ENCODE results near the gene NBAS. TPM values are rescaled to one million over a fixed set of nuclear protein-coding genes. Genes with fewer than 3 reads are reported as not detected.
"Not testable (repeated sequence)": the region's sequence is repeated elsewhere in the genome, so short reads cannot be mapped to it uniquely, and the experiment has no call there.

The NBAS gene
- total and polyA plus RNA-seq, 9 donors = 25.8 to 48.9 (median 43.4) TPM

GRCh38 chr2:15412779-15413178 is 148.4 kb downstream of the NBAS start:
- TF ChIP-seq POLR2A (IDR thresholded peaks at IDR 0.05) (no peak), CTCF (IDR thresholded peaks at IDR 0.05) (no peak), EP300 (IDR thresholded peaks at IDR 0.05) (no peak)
- Histone ChIP-seq H3K4me3 (no peak overlapping the region), H3K36me3 (no peaks in the 10 kb centered on the region), H3K4me1 (ENCODE audit: insufficient read depth) (no peaks in the 10 kb centered on the region), H3K27ac (no peak overlapping the region), H3K9me3 (no peaks in the 10 kb centered on the region), H3K27me3 (no peaks in the 10 kb centered on the region)
- DNase-seq = no peak
- intact Hi-C loops (cut with DNase I) = no loop called here
- 89 to 94% (median 92%) methylated on average over 6 of the region's 6 CpGs for WGBS, 3 donors

DNA sequence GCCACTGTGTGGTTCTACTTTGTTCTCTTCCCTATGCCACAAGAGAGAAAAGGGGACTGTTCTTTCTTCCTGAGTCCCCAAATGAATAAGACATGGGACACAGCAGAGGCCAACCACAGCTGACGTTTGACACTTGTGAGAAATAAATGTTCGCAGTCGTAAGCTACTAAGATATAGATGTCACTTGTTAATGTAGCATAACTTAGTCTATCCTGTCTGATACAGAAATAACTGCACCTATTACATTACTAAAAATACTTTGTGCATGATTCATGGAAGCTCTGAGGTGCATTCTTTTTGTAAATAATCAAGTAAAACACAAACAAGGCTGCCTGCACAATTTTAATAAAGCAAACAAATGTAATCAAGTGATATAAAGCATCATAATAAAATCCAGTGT is 148.8 kb downstream of the NBAS start:
- no peaks in the 10 kb centered on the region for H3K4me1 ChIP-seq (ENCODE audit: insufficient read depth)
- H3K27me3 ChIP-seq = no peaks in the 10 kb centered on the region
- intact Hi-C loops (cut with DNase I) = no loop called here
- TF ChIP-seq POLR2A (IDR thresholded peaks at IDR 0.05) = no peak
- TF ChIP-seq EP300 (IDR thresholded peaks at IDR 0.05) = no peak
- no peak for TF ChIP-seq CTCF (IDR thresholded peaks at IDR 0.05)
- no peaks in the 10 kb centered on the region for H3K36me3 ChIP-seq
- 95 to 98% (median 96%) methylated on average over 3 of the region's 3 CpGs for WGBS, 3 donors
- no peak overlapping the region for H3K27ac ChIP-seq
- DNase-seq = no peak
- H3K4me3 ChIP-seq = no peak overlapping the region
- H3K9me3 ChIP-seq = no peaks in the 10 kb centered on the region

DNA sequence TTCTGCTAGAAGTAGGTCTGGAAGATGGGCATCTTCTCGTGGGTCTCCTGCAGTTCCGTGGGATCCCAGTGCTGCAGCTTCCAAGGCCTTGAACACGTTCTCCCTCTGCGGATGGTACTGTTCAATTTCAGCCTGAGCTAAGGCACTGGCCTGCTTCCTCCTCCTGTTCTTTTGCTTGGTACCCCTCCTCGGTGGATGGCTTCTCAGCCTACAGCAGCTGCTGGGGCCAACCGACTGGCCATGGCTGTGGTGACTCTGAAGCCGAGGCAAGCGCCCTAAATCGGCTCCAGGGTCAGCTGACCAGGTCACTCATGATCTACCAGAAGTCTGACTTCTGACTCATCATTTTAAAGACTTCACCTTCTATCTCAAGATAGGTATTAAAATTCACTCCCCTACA is 150.2 kb downstream of the NBAS start:
- Histone ChIP-seq H3K27me3 (no peaks in the 10 kb centered on the region), H3K9me3 (no peaks in the 10 kb centered on the region), H3K36me3 (no peaks in the 10 kb centered on the region), H3K4me1 (ENCODE audit: insufficient read depth) (no peaks in the 10 kb centered on the region), H3K4me3 (no peak overlapping the region), H3K27ac (no peak overlapping the region)
- DNase-seq = no peak
- 98% methylated on average over 9 of the region's 9 CpGs for whole genome bisulfite sequencing, 3 donors
- intact Hi-C loops (cut with DNase I) = no loop called here
- TF ChIP-seq POLR2A (IDR thresholded peaks at IDR 0.05) (no peak), CTCF (IDR thresholded peaks at IDR 0.05) (no peak), EP300 (IDR thresholded peaks at IDR 0.05) (no peak)

GRCh38 chr2:15408759-15409158 is 152.4 kb downstream of the NBAS start:
- no peak overlapping the region for H3K27ac ChIP-seq
- H3K4me1 ChIP-seq (ENCODE audit: insufficient read depth) = no peaks in the 10 kb centered on the region
- no peak overlapping the region for H3K4me3 ChIP-seq
- intact Hi-C loops (cut with DNase I) = no loop called here
- TF ChIP-seq EP300 (IDR thresholded peaks at IDR 0.05) (no peak), CTCF (IDR thresholded peaks at IDR 0.05) (no peak), POLR2A (IDR thresholded peaks at IDR 0.05) (no peak)
- H3K36me3 ChIP-seq = no peaks in the 10 kb centered on the region
- WGBS, 3 donors = 99% methylated on average over 3 of the region's 3 CpGs
- no peaks in the 10 kb centered on the region for H3K27me3 ChIP-seq
- no peaks in the 10 kb centered on the region for H3K9me3 ChIP-seq
- no peak for DNase-seq

DNA sequence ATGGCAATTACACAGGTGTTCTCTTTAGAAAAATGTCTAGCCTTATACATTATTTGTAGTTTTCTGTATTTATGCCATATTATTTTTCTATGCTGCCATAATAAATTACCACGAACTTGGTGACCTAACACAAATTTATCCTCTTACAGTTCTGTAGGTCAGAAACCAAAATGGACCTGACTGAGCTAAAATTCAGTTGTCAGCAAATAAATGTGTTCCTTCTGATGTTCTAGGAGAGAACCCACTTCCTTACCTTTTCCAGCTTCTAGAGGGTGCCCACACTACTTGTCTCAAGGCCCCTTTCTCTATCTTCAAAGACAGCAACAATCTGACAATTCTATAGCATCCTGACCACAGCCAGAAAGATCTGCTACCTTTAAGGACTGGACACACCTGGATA is 153.5 kb downstream of the NBAS start:
- TF ChIP-seq POLR2A (IDR thresholded peaks at IDR 0.05) (no peak), EP300 (IDR thresholded peaks at IDR 0.05) (no peak), CTCF (IDR thresholded peaks at IDR 0.05) (no peak)
- no peaks in the 10 kb centered on the region for H3K4me1 ChIP-seq (ENCODE audit: insufficient read depth)
- H3K9me3 ChIP-seq = no peaks in the 10 kb centered on the region
- no peak overlapping the region for H3K4me3 ChIP-seq
- no peak for DNase-seq
- H3K27me3 ChIP-seq = no peaks in the 10 kb centered on the region
- intact Hi-C loops (cut with DNase I) = no loop called here
- no peak overlapping the region for H3K27ac ChIP-seq
- no peaks in the 10 kb centered on the region for H3K36me3 ChIP-seq
- WGBS, 3 donors = 95 to 100% (median 97%) methylated on average over 1 of the region's 1 CpG

- H3K36me3 ChIP-seq; intact Hi-C loops (cut with DNase I): not testable (repeated sequence)
- 95 to 99% (median 97%) methylated on average over 9 of the region's 9 CpGs for WGBS, 3 donors
Observed at GRCh38 chr2:15404511-15404910, 156.6 kb downstream of the NBAS start.

More at GRCh38 chr2:15404511-15404910, 156.6 kb downstream of the NBAS start:
- not testable (repeated sequence) for DNase-seq; H3K27ac ChIP-seq; H3K4me3 ChIP-seq; H3K27me3 ChIP-seq; H3K9me3 ChIP-seq; H3K4me1 ChIP-seq (ENCODE audit: insufficient read depth)

Data from ovary (tissue), 9 donors.